ENCODE measurements around the gene PRTN3. TPM values are rescaled to one million over a fixed set of nuclear protein-coding genes. Genes with fewer than 3 reads are reported as not detected.

The PRTN3 gene
- total RNA-seq, 1 donor from 2014 or later = not detected

- no peak for DNase-seq (ENCODE audit: low spot score)
- Mint-ChIP-seq H3K27ac (ENCODE audit: unreplicated experiment) (no peak overlapping the region), H3K4me3 (ENCODE audit: unreplicated experiment) (no peak overlapping the region), H3K27me3 (ENCODE audit: unreplicated experiment) (peaks cover 9% of the 10 kb centered on the region), H3K4me1 (ENCODE audit: unreplicated experiment) (no peaks in the 10 kb centered on the region), H3K36me3 (ENCODE audit: low read depth, unreplicated experiment) (no peaks in the 10 kb centered on the region), H3K9me3 (ENCODE audit: unreplicated experiment) (no peaks in the 10 kb centered on the region)
- no peak for TF ChIP-seq CTCF (IDR thresholded peaks at IDR 0.05; ENCODE audit: unreplicated experiment)
These were observed 15.9 kb upstream of the PRTN3 start for GRCh38 chr19:824885-825284.

DNA sequence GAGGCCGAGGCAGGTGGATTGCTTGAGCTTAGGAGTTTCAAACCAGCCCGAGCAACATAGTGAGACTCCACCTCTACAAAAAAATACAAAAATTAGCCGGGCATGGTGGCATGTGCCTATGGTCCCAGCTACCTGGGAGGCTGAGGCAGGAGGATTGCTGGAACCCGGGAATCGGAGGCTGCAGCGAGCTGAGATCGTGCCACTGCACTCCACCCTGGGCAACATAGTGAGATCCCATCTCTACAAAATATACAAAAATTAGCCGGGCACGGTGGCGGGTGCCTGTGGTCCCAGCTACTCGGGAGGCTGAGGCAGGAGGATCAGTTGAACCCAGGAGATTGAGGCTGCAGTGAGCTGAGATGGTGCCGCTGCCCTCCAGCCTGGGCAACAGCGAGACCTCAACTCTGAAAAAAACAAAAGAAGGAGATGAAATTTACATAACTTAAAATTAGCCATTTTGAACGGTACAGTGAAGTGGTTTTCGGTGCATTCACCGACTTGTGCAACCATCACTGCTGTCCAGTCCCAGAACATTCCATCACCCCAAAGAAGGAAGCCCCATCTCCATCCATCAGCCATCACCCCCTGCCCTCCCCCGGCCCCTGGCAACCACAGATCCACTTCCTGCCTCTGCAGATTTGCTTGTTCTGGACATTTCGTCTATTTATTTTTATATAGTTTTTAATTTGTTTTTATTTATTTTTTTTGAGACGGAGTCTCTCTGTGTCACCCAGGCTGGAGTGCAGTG is 14.7 kb upstream of the PRTN3 start:
- H3K36me3 Mint-ChIP-seq (ENCODE audit: low read depth, unreplicated experiment) = no peaks in the 10 kb centered on the region
- peaks cover 9% of the 10 kb centered on the region for H3K27me3 Mint-ChIP-seq (ENCODE audit: unreplicated experiment)
- no peak overlapping the region for H3K27ac Mint-ChIP-seq (ENCODE audit: unreplicated experiment)
- no peaks in the 10 kb centered on the region for H3K9me3 Mint-ChIP-seq (ENCODE audit: unreplicated experiment)
- H3K4me1 Mint-ChIP-seq (ENCODE audit: unreplicated experiment) = no peaks in the 10 kb centered on the region
- no peak overlapping the region for H3K4me3 Mint-ChIP-seq (ENCODE audit: unreplicated experiment)
- TF ChIP-seq CTCF (IDR thresholded peaks at IDR 0.05; ENCODE audit: unreplicated experiment) = no peak
- no peak for DNase-seq (ENCODE audit: low spot score)

DNA sequence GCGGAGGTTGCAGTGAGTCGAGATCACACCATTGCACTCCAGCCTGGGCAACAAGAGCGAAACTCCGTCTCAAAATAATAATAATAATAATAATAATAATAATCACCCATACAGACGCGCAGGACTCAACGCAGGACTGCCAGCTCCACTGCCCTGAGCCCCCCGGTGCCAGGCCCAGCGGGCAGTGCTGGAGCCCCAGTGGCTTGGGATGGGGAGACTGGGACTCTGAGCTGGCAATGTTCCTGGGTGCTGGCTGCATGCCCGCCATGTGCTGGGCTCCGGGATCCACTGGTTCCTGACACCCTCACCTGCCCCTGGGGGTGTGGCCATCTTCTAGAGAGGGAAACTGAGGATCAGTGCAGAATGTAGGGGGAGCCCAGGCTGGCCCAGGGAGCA is 13.5 kb upstream of the PRTN3 start:
- Mint-ChIP-seq H3K27ac (ENCODE audit: unreplicated experiment) (no peak overlapping the region), H3K4me3 (ENCODE audit: unreplicated experiment) (no peak overlapping the region), H3K9me3 (ENCODE audit: unreplicated experiment) (no peaks in the 10 kb centered on the region), H3K27me3 (ENCODE audit: unreplicated experiment) (peaks cover 9% of the 10 kb centered on the region), H3K4me1 (ENCODE audit: unreplicated experiment) (no peaks in the 10 kb centered on the region), H3K36me3 (ENCODE audit: low read depth, unreplicated experiment) (no peaks in the 10 kb centered on the region)
- no peak for TF ChIP-seq CTCF (IDR thresholded peaks at IDR 0.05; ENCODE audit: unreplicated experiment)
- no peak for DNase-seq (ENCODE audit: low spot score)

DNA sequence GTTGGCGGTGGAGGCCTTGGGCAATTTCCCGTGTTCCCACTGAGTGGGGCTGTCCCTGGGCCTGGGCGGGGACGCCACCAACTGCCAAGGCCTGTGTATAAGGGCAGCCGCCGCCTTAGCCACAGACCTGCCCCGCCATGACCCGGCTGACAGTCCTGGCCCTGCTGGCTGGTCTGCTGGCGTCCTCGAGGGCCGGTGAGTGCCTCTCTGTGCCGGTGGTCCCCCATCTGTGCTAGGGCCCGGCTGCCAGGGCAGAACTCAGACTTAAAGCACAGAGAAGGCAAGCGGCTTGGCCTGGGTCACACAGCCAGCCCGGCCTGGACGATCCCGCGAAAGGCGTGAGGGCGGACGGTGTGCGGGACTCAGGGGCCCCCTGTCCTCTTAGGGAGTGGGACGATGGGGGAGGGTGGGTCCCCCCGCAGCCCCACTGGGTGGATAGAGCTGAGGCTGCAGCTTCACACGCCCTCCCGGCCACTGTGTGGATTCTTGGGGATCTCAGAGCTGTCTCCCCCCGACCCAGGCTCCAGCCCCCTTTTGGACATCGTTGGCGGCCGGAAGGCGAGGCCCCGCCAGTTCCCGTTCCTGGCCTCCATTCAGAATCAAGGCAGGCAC is 13.0 kb upstream of the PRTN3 start, which contains the start of gene AZU1:
Gene AZU1 (plus strand): TSS at position 128 of the 612 bp plus-strand sequence. CDS start 10 bp downstream, at position 138.
- no peaks in the 10 kb centered on the region for H3K4me1 Mint-ChIP-seq (ENCODE audit: unreplicated experiment)
- H3K9me3 Mint-ChIP-seq (ENCODE audit: unreplicated experiment) = no peaks in the 10 kb centered on the region
- H3K27ac Mint-ChIP-seq (ENCODE audit: unreplicated experiment) = no peak within 1 kb of the TSS
- peaks cover 6% of the 10 kb centered on the region for H3K27me3 Mint-ChIP-seq (ENCODE audit: unreplicated experiment)
- H3K4me3 Mint-ChIP-seq (ENCODE audit: unreplicated experiment) = no peak within 1 kb of the TSS
- TF ChIP-seq CTCF (IDR thresholded peaks at IDR 0.05; ENCODE audit: unreplicated experiment) = no peak
- no peaks in the 10 kb centered on the region for H3K36me3 Mint-ChIP-seq (ENCODE audit: low read depth, unreplicated experiment)
- no peak for DNase-seq (ENCODE audit: low spot score)

GRCh38 chr19:829129-829758 is 11.6 kb upstream of the PRTN3 start:
- no peaks in the 10 kb centered on the region for H3K36me3 Mint-ChIP-seq (ENCODE audit: low read depth, unreplicated experiment)
- H3K27me3 Mint-ChIP-seq (ENCODE audit: unreplicated experiment) = peaks cover 3% of the 10 kb centered on the region
- no peak overlapping the region for H3K4me3 Mint-ChIP-seq (ENCODE audit: unreplicated experiment)
- no peak overlapping the region for H3K27ac Mint-ChIP-seq (ENCODE audit: unreplicated experiment)
- no peaks in the 10 kb centered on the region for H3K9me3 Mint-ChIP-seq (ENCODE audit: unreplicated experiment)
- H3K4me1 Mint-ChIP-seq (ENCODE audit: unreplicated experiment) = no peaks in the 10 kb centered on the region
- DNase-seq (ENCODE audit: low spot score) = no peak
- TF ChIP-seq CTCF (IDR thresholded peaks at IDR 0.05; ENCODE audit: unreplicated experiment) = no peak

Data from endothelial cell (in vitro differentiated cells).